IMR-90 (cell line): ENCODE data around the gene NTRK3. TPM values are rescaled to one million over a fixed set of nuclear protein-coding genes. Genes with fewer than 3 reads are reported as not detected.

Experiments used
- ATAC-seq: fragments of 200-7000 bp; cut with Tn5 transposase; 2 replicates; pipeline ENCODE4 v1.9.1; 2020; ENCODE audit warnings: low read depth, mild to moderate bottlenecking, moderate library complexity
- BruUV-seq: library from RNA; stranded (reverse); fragments of 400-500 nt; replicated peaks from 2 replicates; lab custom pipeline; 2021; lab: Mats Ljungman, UMichigan
- CTCF ChIA-PET: fragments of 300-600 bp; formaldehyde crosslinking; extraction: SDS; loops from one replicate; lab custom pipeline; 2021; ENCODE audit warnings: antibody characterized with exemption; lab: Yijun Ruan, JAX
- POLR2A ChIA-PET: fragments of 300-600 bp; sonication (Branson Sonifier 250); formaldehyde crosslinking; loops from one replicate; lab custom pipeline; 2022; ENCODE audit warnings: antibody characterized with exemption; ENCODE audit not compliant: unreplicated experiment; lab: Charles Lee
- DNase-seq: peaks from one replicate; pipeline ENCODE4 v3.0.0; 2013
- H2AFZ ChIP-seq: replicated peaks from 2 replicates; pipeline ENCODE3; 2013; ENCODE audit warnings: low read length, mild to moderate bottlenecking; ENCODE audit not compliant: poor library complexity
- H2AK5ac ChIP-seq: 2 replicates; pipeline ENCODE4 v1.6.1; 2013; ENCODE audit warnings: low read depth, low read length, inconsistent platforms
- H2AK9ac ChIP-seq: replicated peaks from 2 replicates; pipeline ENCODE3; 2013; ENCODE audit warnings: mild to moderate bottlenecking, low read depth, low read length, moderate library complexity; ENCODE audit not compliant: poor library complexity
- H2BK120ac ChIP-seq: 2 replicates; pipeline ENCODE4 v1.6.1; 2013; ENCODE audit warnings: low read depth, low read length, inconsistent platforms
- H2BK15ac ChIP-seq: 3 replicates; pipeline ENCODE4 v1.6.1; 2013; ENCODE audit warnings: low read depth, low read length, inconsistent platforms
- H2BK20ac ChIP-seq: 2 replicates; pipeline ENCODE4 v1.6.1; 2013; ENCODE audit warnings: low read depth, mild to moderate bottlenecking, inconsistent platforms, low read length, moderate library complexity
- H2BK5ac ChIP-seq: 2 replicates; pipeline ENCODE4 v1.6.1; 2013; ENCODE audit warnings: mild to moderate bottlenecking, low read depth, low read length, inconsistent platforms; ENCODE audit not compliant: poor library complexity, severe bottlenecking
- H3K14ac ChIP-seq: replicated peaks from 2 replicates; pipeline ENCODE4 v1.6.1; 2013; ENCODE audit warnings: low read depth, low read length, inconsistent platforms
- H3K18ac ChIP-seq: 2 replicates; pipeline ENCODE4 v1.6.1; 2013; ENCODE audit warnings: low read depth, low read length, control low read depth
- H3K23ac ChIP-seq: 2 replicates; pipeline ENCODE4 v1.6.1; 2013; ENCODE audit warnings: low read depth, low read length, inconsistent platforms
- H3K27ac ChIP-seq: 2 replicates; pipeline ENCODE4 v1.5.1; 2013; ENCODE audit warnings: mild to moderate bottlenecking, control low read depth, low read length; ENCODE audit not compliant: insufficient read depth
- H3K27me3 ChIP-seq: 2 replicates; pipeline ENCODE4 v1.6.1; 2013; ENCODE audit warnings: low read length; ENCODE audit not compliant: control insufficient read depth, insufficient read depth
- H3K36me3 ChIP-seq: 2 replicates; pipeline ENCODE4 v1.6.1; 2013; ENCODE audit warnings: low read length, mixed read lengths; ENCODE audit not compliant: control insufficient read depth, insufficient read depth
- H3K4ac ChIP-seq: 2 replicates; pipeline ENCODE4 v1.6.1; 2013; ENCODE audit warnings: low read depth, low read length, inconsistent platforms
- H3K4me1 ChIP-seq: 2 replicates; pipeline ENCODE4 v1.6.1; 2013; ENCODE audit warnings: low read length, mixed read lengths; ENCODE audit not compliant: control insufficient read depth, insufficient read depth
- H3K4me2 ChIP-seq: 2 replicates; pipeline ENCODE4 v1.6.1; 2013; ENCODE audit warnings: low read depth, mild to moderate bottlenecking, control low read depth, low read length, moderate library complexity
- H3K4me3 ChIP-seq: 2 replicates; pipeline ENCODE4 v1.5.1; 2013; ENCODE audit warnings: low read depth, mild to moderate bottlenecking, control low read depth, low read length, moderate library complexity; ENCODE audit not compliant: insufficient read depth
- H3K56ac ChIP-seq: 2 replicates; pipeline ENCODE4 v1.6.1; 2013; ENCODE audit warnings: low read length, inconsistent platforms; ENCODE audit not compliant: insufficient read depth; ENCODE audit errors: extremely low read depth
- H3K79me1 ChIP-seq, 2 experiments: 2 replicates each; pipeline ENCODE4 v1.6.1; 2013; ENCODE audit warnings: low read length in 2 of 2, inconsistent platforms in 1 of 2, low read depth in 1 of 2
- H3K9ac ChIP-seq: 2 replicates; pipeline ENCODE4 v1.6.1; 2013; ENCODE audit warnings: low read depth, low read length, control low read depth
- H3K9me1 ChIP-seq: 2 replicates; pipeline ENCODE4 v1.6.1; 2013; ENCODE audit warnings: low read length, inconsistent platforms; ENCODE audit not compliant: insufficient read depth
- H3K9me3 ChIP-seq: 2 replicates; pipeline ENCODE4 v1.6.1; 2013; ENCODE audit warnings: low read length; ENCODE audit not compliant: control insufficient read depth, insufficient read depth
- H4K20me1 ChIP-seq: 2 replicates; pipeline ENCODE4 v1.6.1; 2013; ENCODE audit warnings: low read length, inconsistent platforms; ENCODE audit not compliant: insufficient read depth
- H4K5ac ChIP-seq: 2 replicates; pipeline ENCODE4 v1.6.1; 2013; ENCODE audit warnings: mild to moderate bottlenecking, low read depth, low read length, control low read depth
- H4K8ac ChIP-seq, 2 experiments: 2 replicates each; pipeline ENCODE4 v1.6.1; 2013; ENCODE audit warnings: low read depth in 2 of 2, low read length in 2 of 2, control low read depth in 1 of 2, inconsistent platforms in 1 of 2
- H4K91ac ChIP-seq: 2 replicates; pipeline ENCODE4 v1.6.1; 2013; ENCODE audit warnings: low read depth, low read length, inconsistent platforms; ENCODE audit not compliant: insufficient read depth
- CEBPB ChIP-seq: IDR thresholded peaks from 2 replicates; pipeline ENCODE4 v1.6.1; 2012; ENCODE audit warnings: low read depth, low read length, improper control_type of control experiment
- MAFK ChIP-seq: IDR thresholded peaks from 2 replicates; pipeline ENCODE4 v1.6.1; 2012; ENCODE audit warnings: low read depth, low read length, improper control_type of control experiment
- NFE2L2 ChIP-seq: fragments of 150-350 bp; IDR thresholded peaks from 2 replicates; pipeline ENCODE4 v1.6.1; 2016; ENCODE audit warnings: low read depth, mild to moderate bottlenecking, low read length
- POLR2A ChIP-seq: IDR thresholded peaks from 2 replicates; pipeline ENCODE4 v1.6.1; 2012; ENCODE audit warnings: mild to moderate bottlenecking, low read depth, low read length
- RAD21 ChIP-seq: IDR thresholded peaks from 2 replicates; pipeline ENCODE4 v1.6.1; 2012; ENCODE audit warnings: low read length, improper control_type of control experiment
- RCOR1 ChIP-seq: IDR thresholded peaks from 2 replicates; pipeline ENCODE4 v1.6.1; 2012; ENCODE audit warnings: mild to moderate bottlenecking, low read length, improper control_type of control experiment; ENCODE audit not compliant: insufficient replicate concordance
- SMC3 ChIP-seq: fragments of 150-350 bp; IDR thresholded peaks from 2 replicates; pipeline ENCODE4 v1.6.1; 2016; ENCODE audit warnings: low read depth, mild to moderate bottlenecking, antibody characterized with exemption, low read length, moderate library complexity
- WGBS, 2 experiments: methylation state at CpG; one replicate each; pipeline versions ENCODE4 v1.1.5 to v1.1.7; 2013; ENCODE audit warnings: missing lambda C conversion rate in 2 of 2; ENCODE audit not compliant: insufficient read length in 1 of 2; ENCODE audit errors: extremely low coverage in 2 of 2; 5-methylcytosine and 5-hydroxymethylcytosine counted together
- dilution Hi-C: fragments of 300-500 bp; cut with HindIII; formaldehyde crosslinking; loops from one replicate; pipeline ENCODE4 v1.14.3; 2018; ENCODE audit warnings: low sequenced_read_pairs; ENCODE audit not compliant: unreplicated experiment
- in situ Hi-C: fragments of 300-500 bp; cut with MboI; formaldehyde crosslinking; loops from 3 replicates; pipeline ENCODE4 v1.14.3; 2019; ENCODE audit warnings: low sequenced_read_pairs, inconsistent platforms, mixed read lengths
- intact Hi-C: fragments of 100-400 bp; cut with micrococcal nuclease; formaldehyde crosslinking; loops from 2 replicates; pipeline ENCODE4 v1.10.0; 2022
- polyA plus RNA-seq, 3 experiments: library from polyadenylated mRNA; depleted of rRNA; stranded (reverse); fragments of >200 nt; gene quantifications; 2 replicates each; pipeline ENCODE4 v1.2.3, GENCODE V29; 2012; ENCODE audit warnings: low replicate concordance in 1 of 3
- total RNA-seq: library from RNA; depleted of rRNA; stranded (reverse); fragments of >200 nt; gene quantifications from 2 replicates; pipeline ENCODE4 v1.2.3, GENCODE V29; 2012
- TF ChIP-seq, protein P1 (sequence below): fragments of 150-350 bp; IDR thresholded peaks from 2 replicates; pipeline ENCODE4 v1.6.1; 2016; ENCODE audit warnings: low read depth, mild to moderate bottlenecking, low read length, moderate library complexity, borderline replicate concordance
- TF ChIP-seq, protein P2 (sequence below): conservative IDR thresholded peaks from 2 replicates; pipeline ENCODE4 v1.5.1; 2012; ENCODE audit warnings: mild to moderate bottlenecking, low read depth, low read length, improper control_type of control experiment

NTRK3 gene
- total and polyA plus RNA-seq, 2 of the 4 experiments (the other 2 are of a cell fraction), result under 0.01 to 0.15 TPM

DNA sequence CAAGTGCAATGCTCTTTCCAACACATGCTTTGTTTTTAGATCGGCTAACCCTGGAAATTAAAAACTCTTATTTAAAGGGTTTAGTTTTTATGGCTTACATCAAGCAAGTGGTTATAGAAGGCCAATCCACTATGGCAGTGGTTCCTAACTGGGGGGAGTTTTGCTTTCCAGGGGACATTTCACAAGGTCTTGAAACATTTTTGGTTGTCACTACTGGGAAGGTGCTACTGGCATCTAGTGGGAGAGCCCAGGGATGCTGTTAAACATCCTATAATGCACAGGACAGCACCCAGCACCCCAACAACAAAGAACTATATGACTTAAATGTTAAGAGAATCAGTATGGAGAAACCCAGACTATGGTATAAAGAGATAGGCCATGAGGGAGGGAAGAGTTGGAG lies 439.0 kb downstream of the NTRK3 start:
- Histone ChIP-seq H3K9ac (no peak overlapping the region), H3K79me1 (no peaks in the 10 kb centered on the region), H3K4me2 (no peak overlapping the region), H2AK9ac (no peak overlapping the region), H3K4me1 (peaks cover 10% of the 10 kb centered on the region), H2BK120ac (peak overlapping the region; percentile 93), H3K27me3 (no peaks in the 10 kb centered on the region), H3K27ac (peak overlapping the region; percentile 65), H3K4me3 (no peak overlapping the region), H4K8ac (peak overlapping the region; percentile 79 to 85), H3K14ac (peak overlapping the region; percentile 71), H3K36me3 (no peaks in the 10 kb centered on the region), H2AK5ac (peak overlapping the region; percentile 69), H2BK20ac (peak overlapping the region; percentile 88), H2BK15ac (peak overlapping the region; percentile 50), H3K9me3 (no peaks in the 10 kb centered on the region), H2AFZ (no peak overlapping the region), H3K4ac (peak overlapping the region; percentile 81), H3K9me1 (peaks cover 5% of the 10 kb centered on the region), H3K18ac (peak overlapping the region; percentile 77; the same call in 1 of the 2 replicates), H4K91ac (peak overlapping the region; percentile 67), H3K23ac (peak overlapping the region; percentile 63), H2BK5ac (peak overlapping the region; percentile 80), H3K56ac (peak overlapping the region; percentile 59), H4K5ac (peak overlapping the region; percentile 56; the same call in 1 of the 2 replicates), H4K20me1 (no peaks in the 10 kb centered on the region)
- no CpG with 5 or more reads among the region's 1 CpG for WGBS, 2 experiments
- no TSS peak for BruUV-seq
- dilution Hi-C loops (no loop called here), in situ Hi-C loops (no loop called here), intact Hi-C loops (loop anchor here (1.0 to 5.0 kb wide), 2 partner anchors 65 to 145 kb away; no protein-coding TSS in a partner anchor)
- POLR2A ChIA-PET, result no interaction called here
- no peak for TF ChIP-seq NFE2L2
- TF ChIP-seq SMC3, result peak; percentile 39; the same call in 1 of the 2 replicates
- TF ChIP-seq RCOR1, result no peak
- no peak for TF ChIP-seq MAFK
- TF ChIP-seq RAD21, result peak; percentile 57
- no peak for TF ChIP-seq POLR2A
- TF ChIP-seq, protein P1, sequence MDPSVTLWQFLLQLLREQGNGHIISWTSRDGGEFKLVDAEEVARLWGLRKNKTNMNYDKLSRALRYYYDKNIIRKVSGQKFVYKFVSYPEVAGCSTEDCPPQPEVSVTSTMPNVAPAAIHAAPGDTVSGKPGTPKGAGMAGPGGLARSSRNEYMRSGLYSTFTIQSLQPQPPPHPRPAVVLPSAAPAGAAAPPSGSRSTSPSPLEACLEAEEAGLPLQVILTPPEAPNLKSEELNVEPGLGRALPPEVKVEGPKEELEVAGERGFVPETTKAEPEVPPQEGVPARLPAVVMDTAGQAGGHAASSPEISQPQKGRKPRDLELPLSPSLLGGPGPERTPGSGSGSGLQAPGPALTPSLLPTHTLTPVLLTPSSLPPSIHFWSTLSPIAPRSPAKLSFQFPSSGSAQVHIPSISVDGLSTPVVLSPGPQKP, result no peak
- TF ChIP-seq, protein P2, sequence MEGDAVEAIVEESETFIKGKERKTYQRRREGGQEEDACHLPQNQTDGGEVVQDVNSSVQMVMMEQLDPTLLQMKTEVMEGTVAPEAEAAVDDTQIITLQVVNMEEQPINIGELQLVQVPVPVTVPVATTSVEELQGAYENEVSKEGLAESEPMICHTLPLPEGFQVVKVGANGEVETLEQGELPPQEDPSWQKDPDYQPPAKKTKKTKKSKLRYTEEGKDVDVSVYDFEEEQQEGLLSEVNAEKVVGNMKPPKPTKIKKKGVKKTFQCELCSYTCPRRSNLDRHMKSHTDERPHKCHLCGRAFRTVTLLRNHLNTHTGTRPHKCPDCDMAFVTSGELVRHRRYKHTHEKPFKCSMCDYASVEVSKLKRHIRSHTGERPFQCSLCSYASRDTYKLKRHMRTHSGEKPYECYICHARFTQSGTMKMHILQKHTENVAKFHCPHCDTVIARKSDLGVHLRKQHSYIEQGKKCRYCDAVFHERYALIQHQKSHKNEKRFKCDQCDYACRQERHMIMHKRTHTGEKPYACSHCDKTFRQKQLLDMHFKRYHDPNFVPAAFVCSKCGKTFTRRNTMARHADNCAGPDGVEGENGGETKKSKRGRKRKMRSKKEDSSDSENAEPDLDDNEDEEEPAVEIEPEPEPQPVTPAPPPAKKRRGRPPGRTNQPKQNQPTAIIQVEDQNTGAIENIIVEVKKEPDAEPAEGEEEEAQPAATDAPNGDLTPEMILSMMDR, result peak; percentile 45; the same call in 1 of the 2 replicates
- 0 out of 2 replicates have a peak, but pooled peaks have one; percentile 40 for TF ChIP-seq CEBPB
- 0 out of 2 replicates have a peak, but pooled peaks have one; percentile 2 for ATAC-seq
- CTCF ChIA-PET, result interaction anchor here (1.0 kb wide), 1 partner anchor 8 kb away, joined by 3 read pairs; no protein-coding TSS in a partner anchor
- peak; percentile 65 for DNase-seq
